Left hindlimb (tissue), 1 donor: ENCODE measurements around the gene HMGXB4.
A peak's percentile ranks its signal among the peaks of the same experiment; 100 is the strongest.

ENCODE experiments used
- DNase-seq: peaks from one replicate; pipeline ENCODE4 v3.0.0-alpha.2; 2018

Gene HMGXB4

DNA sequence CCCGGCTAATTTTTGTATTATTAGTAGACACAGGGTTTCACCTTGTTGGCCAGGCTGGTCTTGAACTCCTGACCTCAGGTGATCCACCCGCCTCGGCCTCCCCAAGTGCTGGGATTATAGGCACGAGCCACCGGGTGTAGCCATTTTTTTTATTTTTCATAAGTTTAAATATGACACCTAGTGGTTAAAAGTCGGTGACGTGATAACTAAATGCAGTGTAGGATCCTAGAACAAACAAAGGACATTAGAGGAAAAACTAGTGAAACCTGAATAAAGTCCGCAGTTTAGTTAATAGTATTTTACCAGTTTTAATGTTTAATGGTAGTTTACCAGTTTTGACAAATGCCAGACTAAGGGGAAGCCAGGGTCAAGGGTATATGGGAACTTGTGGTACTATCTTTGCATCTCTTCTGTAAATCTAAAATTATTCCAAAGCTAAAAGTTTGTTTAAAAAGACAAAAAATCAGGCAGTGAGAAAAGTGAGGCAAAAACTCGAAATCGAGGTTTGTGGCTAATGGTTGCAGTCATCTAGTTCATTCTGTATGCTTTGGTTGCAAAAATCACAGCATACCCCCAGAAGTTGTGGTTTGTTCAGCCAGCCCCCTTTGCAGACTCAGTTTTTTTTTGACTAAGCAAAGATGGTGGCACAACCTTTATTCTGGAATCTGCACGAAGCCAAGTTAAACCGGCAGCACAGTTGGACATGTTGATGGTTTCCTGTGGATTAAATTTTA is 72.0 kb downstream of the HMGXB4 start:
- no peak for DNase-seq

DNA sequence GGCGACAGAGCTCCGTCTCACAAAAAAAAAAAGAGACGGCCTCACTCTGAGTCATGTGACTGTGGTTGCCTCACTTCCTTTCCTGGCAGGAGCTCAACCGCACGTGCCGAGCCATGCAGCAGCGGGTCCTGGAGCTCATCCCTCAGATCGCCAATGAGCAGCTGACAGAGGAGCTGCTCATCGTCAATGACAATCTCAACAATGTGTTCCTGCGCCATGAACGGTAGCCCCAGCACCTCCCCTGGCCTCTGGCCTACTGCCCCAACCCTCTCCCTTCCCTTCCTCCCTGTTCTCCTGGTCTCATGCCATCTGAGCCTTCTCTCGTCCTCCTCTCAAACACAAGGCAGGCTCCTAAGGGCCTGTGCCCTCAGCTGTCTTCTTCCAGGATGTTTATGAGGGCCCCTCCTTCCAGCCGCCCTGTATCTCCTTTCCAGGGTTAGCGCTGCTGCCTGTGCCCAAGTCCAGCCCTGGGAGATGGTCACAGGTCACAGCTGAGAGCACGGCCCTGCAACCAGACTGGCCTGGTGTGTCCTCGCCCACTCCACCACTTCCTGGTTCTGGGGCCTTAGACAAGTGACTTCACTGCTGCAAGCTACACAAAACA is 73.1 kb downstream of the HMGXB4 start:
- peak; percentile 69 for DNase-seq

DNA sequence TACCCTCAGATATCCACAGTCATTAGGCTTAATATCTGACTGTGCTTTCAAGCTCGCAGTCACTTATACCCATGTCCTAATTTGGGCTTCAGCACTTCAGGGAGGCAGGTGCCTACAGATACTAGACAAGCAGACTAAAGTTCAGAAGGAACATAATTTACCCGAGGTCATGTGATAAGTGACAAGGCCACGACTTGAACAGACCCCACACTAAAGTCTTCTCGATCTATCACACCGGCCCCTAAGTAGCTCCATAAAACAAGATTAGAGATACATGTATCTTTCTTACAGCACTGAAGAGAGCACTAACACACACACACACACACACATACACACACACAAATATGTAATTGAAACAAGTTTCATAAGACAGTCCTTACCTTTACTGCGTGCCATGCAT is 75.0 kb downstream of the HMGXB4 start:
- no peak for DNase-seq

DNA sequence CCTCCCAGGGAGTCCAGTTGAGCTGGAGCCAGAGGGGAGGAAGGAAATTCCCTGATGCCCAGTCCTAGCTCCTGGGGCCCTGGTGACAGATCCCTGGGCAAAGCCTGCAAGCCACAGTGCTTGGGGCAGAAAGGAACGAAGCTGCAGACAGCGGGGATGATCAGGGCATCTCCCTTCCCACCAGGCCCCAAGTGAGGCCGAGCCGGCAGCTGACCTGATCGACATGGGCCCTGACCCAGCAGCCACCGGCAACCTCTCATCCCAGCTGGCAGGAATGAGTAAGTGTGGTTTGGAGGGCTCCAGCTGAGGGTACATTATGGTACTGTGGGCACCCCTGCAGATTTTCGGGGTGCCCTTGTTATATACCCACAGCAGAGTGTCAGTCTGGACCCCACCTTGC is 75.9 kb downstream of the HMGXB4 start:
- DNase-seq = no peak

DNA sequence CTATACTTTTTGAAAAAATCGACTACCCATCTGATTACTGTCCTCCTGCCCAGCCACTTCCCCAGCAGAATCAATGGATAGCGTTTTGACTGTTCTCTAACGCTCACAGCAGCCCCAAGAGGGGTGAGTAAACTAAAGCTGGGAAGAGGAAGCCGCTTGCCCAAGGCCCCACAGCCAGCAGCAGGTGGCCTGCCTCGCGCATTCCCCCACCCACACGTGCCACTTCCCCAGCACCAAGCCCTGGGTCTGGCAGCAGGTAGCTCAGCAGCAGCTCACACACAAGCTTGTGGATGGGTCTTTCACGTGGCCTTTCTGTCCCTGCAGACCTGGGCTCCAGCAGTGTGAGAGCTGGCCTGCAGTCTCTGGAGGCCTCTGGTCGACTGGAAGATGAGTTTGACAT is 76.7 kb downstream of the HMGXB4 start:
- DNase-seq = no peak

DNA sequence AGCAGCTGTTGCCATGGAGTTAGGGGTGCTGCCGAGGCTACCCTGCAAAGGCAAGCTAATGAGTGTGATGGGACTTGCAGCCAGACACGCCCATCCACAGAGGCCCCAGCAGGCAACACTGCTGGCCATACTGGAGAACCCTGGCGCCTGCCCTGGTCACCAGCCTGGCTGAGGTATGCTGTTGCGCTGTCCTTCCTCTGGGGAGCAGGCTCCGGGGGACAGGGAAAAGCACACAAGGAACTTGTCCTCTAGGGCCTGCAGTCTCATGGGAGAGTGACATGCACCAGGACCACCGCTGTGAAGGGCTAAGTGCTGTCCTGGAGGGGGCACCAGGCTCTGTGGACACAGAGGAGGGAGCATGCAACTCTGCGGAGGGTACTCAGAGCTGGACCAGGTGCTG is 78.2 kb downstream of the HMGXB4 start:
- no peak for DNase-seq

DNA sequence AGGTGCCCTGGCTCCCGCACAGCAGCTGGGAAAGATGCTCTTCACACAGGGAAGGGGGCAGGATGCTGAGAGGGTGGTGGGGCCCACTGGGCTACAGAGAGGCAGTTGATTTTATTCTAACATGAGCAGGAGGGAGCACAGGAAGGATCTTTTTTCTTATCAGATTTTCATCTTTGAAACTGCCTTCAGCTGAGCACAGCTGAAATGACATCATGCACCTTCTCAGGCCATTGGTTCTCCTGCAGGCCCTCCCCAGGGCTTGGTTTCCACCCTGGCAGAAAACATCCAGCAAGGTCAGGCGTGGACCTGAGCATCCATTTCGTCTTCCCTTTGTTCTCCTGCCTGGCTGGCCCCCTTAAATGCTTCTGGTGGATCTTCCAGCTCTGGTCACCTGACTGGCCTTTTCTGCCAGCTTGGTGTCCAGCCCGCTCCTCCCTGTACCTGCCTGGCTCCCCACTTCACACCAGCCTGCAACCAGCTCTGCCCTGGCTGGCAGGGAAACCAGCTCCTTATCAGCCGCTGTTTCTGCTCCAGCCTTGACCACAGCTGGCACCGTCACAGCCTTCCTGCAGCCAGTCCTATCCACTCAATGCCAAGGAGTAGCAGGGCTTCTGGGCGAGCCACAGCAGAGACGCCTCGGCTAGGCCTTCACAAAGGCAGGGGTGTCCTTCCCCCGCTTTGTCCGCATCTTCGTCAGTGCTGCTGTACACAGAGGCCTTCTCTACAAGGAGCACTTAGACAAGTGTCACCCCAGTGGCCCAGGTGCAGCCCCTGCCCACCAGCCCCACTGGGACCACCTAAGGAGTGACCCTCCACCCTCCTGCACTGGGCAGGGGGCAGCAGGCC is 78.9 kb downstream of the HMGXB4 start:
- no peak for DNase-seq

DNA sequence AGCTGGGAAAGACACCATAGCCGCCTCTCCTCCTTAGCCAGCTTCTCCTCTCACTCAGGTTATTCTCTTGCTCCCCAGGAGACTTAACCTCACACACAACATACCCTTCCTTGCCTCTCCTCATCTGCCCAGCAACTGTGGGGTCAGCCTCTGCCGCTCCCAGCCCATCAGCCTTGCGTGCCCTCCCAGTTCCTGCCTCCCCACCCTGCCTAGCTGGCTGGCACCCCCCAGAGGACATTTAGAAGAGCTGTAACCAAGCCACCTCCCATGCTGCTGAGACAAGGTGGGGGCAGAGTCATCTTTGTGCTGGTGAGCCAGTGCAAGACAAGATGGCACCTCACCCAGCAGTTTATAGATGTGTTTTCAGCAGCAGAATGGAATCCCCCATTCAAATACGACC is 80.6 kb downstream of the HMGXB4 start:
- no peak for DNase-seq

DNA sequence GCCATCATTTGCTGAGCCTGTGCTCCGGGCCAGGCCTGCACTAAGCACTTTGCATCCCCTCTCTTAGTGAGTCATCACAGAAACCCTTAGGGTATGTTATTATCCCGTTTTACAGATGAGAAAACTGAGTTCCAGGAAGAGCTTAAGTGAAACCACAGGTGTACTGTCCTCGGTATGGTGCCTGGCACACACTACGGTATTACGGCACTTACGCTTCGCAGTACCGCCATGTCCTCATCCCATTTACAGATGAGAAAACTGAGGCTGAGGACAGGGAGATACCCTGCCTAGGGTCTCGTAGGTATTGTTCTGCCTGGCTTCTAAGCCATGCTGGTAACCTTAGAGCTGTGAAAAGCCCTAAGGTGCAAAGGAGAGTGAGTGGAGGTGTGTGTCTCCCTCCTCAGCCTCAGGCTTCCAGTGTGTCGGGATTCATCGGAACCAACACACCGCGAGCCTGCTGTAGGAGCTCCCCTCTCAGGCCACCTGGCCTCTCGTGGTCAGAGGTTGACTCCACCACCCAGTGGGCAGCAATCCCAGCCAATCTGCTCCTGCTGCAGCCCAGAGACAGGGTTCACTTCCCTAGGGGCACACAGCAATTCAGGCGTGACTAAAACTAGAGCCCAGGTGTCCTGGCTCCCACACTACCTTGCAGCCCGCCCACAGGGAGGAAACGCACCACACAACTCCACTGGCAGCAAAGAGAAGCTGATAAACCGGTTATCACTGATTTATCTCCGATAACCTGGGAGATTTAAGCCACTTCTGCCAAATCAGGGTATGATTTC is 84.0 kb downstream of the HMGXB4 start:
- peak; percentile 23 for DNase-seq

DNA sequence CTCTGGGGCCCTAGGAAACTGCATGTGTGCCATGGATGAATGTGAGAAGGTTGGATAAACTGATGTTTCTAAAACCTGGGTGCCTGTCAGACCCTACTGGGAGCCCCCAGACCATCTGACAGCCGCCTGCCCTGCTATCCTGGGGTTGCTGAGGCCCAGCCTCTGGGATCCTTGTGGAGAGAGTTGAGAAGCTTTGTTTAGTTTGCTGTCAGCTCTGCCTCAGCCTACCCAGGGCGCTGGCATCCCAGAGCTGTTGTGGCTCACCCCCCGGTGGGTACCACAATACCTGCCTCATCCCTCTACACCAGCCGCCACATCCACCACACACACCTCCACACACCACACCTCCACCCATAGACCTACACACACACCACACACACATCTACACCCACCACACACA is 85.1 kb downstream of the HMGXB4 start:
- peak; percentile 18 for DNase-seq

DNA sequence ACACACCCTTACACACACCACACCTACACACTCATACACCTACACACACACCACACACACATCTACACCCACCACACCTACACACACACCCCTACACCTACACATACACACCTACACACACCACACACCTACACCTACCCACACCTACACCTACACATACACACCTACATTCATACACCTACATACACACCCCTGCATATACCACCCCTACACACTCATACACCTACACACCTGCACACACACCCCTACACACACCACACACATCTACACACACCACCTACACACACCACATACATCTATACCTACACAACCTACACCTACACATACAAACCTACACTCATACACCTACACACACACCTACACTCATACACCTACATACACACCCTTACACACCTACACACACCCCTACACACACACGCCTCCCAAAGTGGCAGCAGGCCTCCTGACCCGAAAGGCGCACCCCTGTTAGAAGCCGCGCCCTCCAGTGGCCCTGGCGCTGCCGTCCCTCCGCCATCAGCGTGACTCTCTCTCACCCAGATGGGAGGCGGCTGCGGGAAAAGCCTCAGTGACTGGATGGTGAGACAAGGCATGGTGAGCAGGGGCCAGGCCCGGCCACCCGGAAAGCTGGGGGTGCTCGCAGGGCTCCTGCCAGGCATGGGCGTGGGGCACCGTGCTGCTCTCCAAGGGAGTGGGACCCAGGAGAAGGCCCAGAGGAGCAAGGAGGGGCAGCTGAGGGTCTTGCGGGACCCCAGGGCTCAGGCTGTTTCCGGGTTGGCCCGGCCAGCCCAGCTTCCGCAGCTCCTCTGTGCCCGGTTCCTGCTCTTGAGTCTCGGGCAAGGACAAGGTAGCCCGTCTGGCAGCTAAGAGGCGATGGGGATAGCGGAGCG is 86.6 kb downstream of the HMGXB4 start:
- peak; percentile 19 for DNase-seq

DNA sequence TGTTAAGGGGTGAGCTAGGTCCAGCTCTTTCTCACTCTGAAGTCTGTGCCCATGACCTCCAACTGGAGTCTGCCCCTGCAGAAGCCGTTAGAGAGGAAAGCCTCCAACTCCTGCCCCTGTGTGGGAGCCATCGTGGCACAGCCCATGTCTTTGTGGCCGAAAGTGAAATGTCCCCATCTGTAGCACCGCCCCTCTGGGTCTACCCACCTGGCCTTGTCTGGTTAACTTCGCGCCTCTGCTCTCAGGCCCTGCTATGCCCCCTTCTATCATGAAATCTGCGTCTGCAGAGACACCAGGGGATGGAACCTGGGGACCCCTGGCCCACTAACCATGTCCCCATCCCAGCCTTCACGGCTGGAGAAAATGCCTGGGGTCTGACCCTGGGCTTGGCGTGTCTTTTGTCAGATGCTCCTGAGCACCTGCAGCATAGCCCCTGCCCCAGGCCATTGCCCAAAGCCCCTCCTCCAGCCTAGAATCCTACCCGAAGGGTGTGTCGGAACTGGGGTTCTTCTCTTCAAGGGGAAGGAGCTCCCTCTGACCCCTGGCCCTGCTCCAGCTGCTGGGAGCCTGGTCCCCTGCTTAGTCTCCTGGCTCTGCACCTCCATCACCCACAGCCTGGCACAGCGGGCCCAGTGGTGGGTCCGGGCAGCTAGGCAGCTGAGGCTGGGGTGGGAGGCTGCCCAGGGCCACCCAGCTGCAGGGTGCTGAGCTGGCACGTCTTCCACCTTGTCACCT is 87.8 kb downstream of the HMGXB4 start:
- DNase-seq = peak; percentile 2
